ENCODE results near the gene UBE2V1. TPM values are rescaled to one million over a fixed set of nuclear protein-coding genes. Genes with fewer than 3 reads are reported as not detected.
"Not testable (repeated sequence)": the region's sequence is repeated elsewhere in the genome, so short reads cannot be mapped to it uniquely, and the experiment has no call there.

Gene UBE2V1
- total and polyA plus RNA-seq, 2 donors (not counting 3 experiments of a cell fraction or from before 2014, with no cell fraction given) = 145 to 156 TPM

GRCh38 chr20:50107086-50107660 is 5.8 kb downstream of the UBE2V1 start:
- Histone ChIP-seq H3K9me1 (replicated peaks; ENCODE audit: control insufficient read depth, extremely low read depth, insufficient read depth, low read length) (peaks cover 2% of the 10 kb centered on the region), H3K4me1 (ENCODE audit: control insufficient read depth, extremely low read depth, insufficient read depth, low read length) (peaks cover 67% of the 10 kb centered on the region), H3K27me3 (ENCODE audit: control insufficient read depth in 2 of 2, insufficient read depth in 2 of 2, low read length in 2 of 2) (no peaks in the 10 kb centered on the region), H3K27ac (ENCODE audit: insufficient read depth, low read depth, low read length) (peak overlapping the region; percentile 62), H2AFZ (ENCODE audit: low read depth, low read length) (no peak overlapping the region), H3K9me3 (replicated peaks; ENCODE audit: control insufficient read depth, insufficient read depth, low read length) (no peaks in the 10 kb centered on the region), H4K20me1 (replicated peaks; ENCODE audit: control insufficient read depth, extremely low read depth, insufficient read depth, low read length) (peaks cover 5% of the 10 kb centered on the region), H3K4me3 (replicated peaks in 1 of 3; ENCODE audit: insufficient read depth in 1 of 3, low read depth in 1 of 3, low read length in 3 of 3) (no peak overlapping the region), H3K36me3 (ENCODE audit: control insufficient read depth in 2 of 2, extremely low read depth in 1 of 2, insufficient read depth in 2 of 2, low read length in 2 of 2) (peaks cover 0 to 2% of the 10 kb centered on the region in 2 experiments), H3K4me2 (ENCODE audit: insufficient read depth, low read length) (peak overlapping the region; percentile 6), H3K9ac (replicated peaks; ENCODE audit: extremely low read depth, insufficient read depth, low read length) (no peak overlapping the region), H3K79me2 (ENCODE audit: control insufficient read depth, insufficient read depth, low read length) (peaks cover 96% of the 10 kb centered on the region)
- dilution Hi-C loops (cut with MboI; ENCODE audit: extremely low pct_ligation_motif_present, low sequenced_read_pairs) (no loop called here), intact Hi-C loops (cut with micrococcal nuclease) (no loop called here)
- TF ChIP-seq EZH2 (IDR thresholded peaks at IDR 0.05; ENCODE audit: borderline replicate concordance, low read depth, low read length, severe bottlenecking) (no peak), GATA2 (IDR thresholded peaks at IDR 0.05; ENCODE audit: insufficient read depth, insufficient read length, low read depth, low read length) (no peak), FOS (IDR thresholded peaks at IDR 0.05; ENCODE audit: borderline replicate concordance, insufficient read depth, low read length) (peak; percentile 32), CTCF (IDR thresholded peaks at IDR 0.05; ENCODE audit: extremely low read depth in 1 of 2, insufficient read depth in 1 of 2, low read depth in 1 of 2, low read length in 2 of 2) (no peak), POLR2A (IDR thresholded peaks at IDR 0.05; ENCODE audit: low read depth, low read length) (no peak), JUN (IDR thresholded peaks at IDR 0.05; ENCODE audit: borderline replicate concordance, insufficient read depth, insufficient read length, low read depth) (peak; percentile 68), MAX (IDR thresholded peaks at IDR 0.05; ENCODE audit: insufficient read depth, insufficient read length) (peak; percentile 72), POLR2AphosphoS5 (IDR thresholded peaks at IDR 0.05; ENCODE audit: insufficient read depth, low read depth, low read length) (no peak), MYC (IDR thresholded peaks at IDR 0.05; ENCODE audit: low read depth, low read length) (no peak)
- POLR2A ChIA-PET = interaction anchor here (0.7 kb wide), 1 partner anchor 122 kb away, joined by 3 read pairs; no protein-coding TSS in a partner anchor
- FAIRE-seq (peak; percentile 66), DNase-seq (ENCODE audit: low read depth, low spot score) (peak; percentile 73)
- no TSS peak for BruUV-seq (replicated peaks)
- CTCF ChIA-PET = interaction anchor here (0.6 to 2.6 kb wide), 7 partner anchors 9 to 128 kb away, joined by 3 to 14 read pairs (median 5); no protein-coding TSS in a partner anchor

- BruUV-seq (replicated peaks); intact Hi-C loops (cut with micrococcal nuclease); H3K9me1 ChIP-seq (replicated peaks; ENCODE audit: control insufficient read depth, extremely low read depth, insufficient read depth, low read length); H4K20me1 ChIP-seq (replicated peaks; ENCODE audit: control insufficient read depth, extremely low read depth, insufficient read depth, low read length); H3K9me3 ChIP-seq (replicated peaks; ENCODE audit: control insufficient read depth, insufficient read depth, low read length); H3K4me3 ChIP-seq (replicated peaks in 1 of 3; ENCODE audit: insufficient read depth in 1 of 3, low read depth in 1 of 3, low read length in 3 of 3); H3K36me3 ChIP-seq (ENCODE audit: control insufficient read depth in 2 of 2, extremely low read depth in 1 of 2, insufficient read depth in 2 of 2, low read length in 2 of 2); H3K9ac ChIP-seq (replicated peaks; ENCODE audit: extremely low read depth, insufficient read depth, low read length); H2AFZ ChIP-seq (ENCODE audit: low read depth, low read length); DNase-seq (ENCODE audit: low read depth, low spot score); FAIRE-seq; H3K27me3 ChIP-seq (ENCODE audit: control insufficient read depth in 2 of 2, insufficient read depth in 2 of 2, low read length in 2 of 2); dilution Hi-C loops (cut with MboI; ENCODE audit: extremely low pct_ligation_motif_present, low sequenced_read_pairs): not testable (repeated sequence)
- Histone ChIP-seq H3K79me2 (ENCODE audit: control insufficient read depth, insufficient read depth, low read length) (peaks cover 96% of the 10 kb centered on the region), H3K27ac (ENCODE audit: insufficient read depth, low read depth, low read length) (peak overlapping the region; percentile 62), H3K4me1 (ENCODE audit: control insufficient read depth, extremely low read depth, insufficient read depth, low read length) (peaks cover 63% of the 10 kb centered on the region), H3K4me2 (ENCODE audit: insufficient read depth, low read length) (peak overlapping the region; percentile 6)
- ChIA-PET POLR2A (interaction anchor here (0.7 kb wide), 1 partner anchor 121 kb away, joined by 3 read pairs; no protein-coding TSS in a partner anchor), CTCF (interaction anchor here (0.6 to 2.6 kb wide), 7 partner anchors 10 to 128 kb away, joined by 3 to 14 read pairs (median 5); no protein-coding TSS in a partner anchor)
These were observed 6.3 kb downstream of the UBE2V1 start for GRCh38 chr20:50106669-50107068.

Measured in endothelial cell of umbilical vein (primary cell).